Transverse colon (tissue), 4 donors: Measurements from ENCODE around the gene PMP22. TPM values are rescaled to one million over a fixed set of nuclear protein-coding genes. Genes with fewer than 3 reads are reported as not detected.

ENCODE experiments used
- DNase-seq: peaks from one replicate; pipeline ENCODE4 v3.0.0-alpha.2; 2019
- H3K27ac ChIP-seq, 4 donors: fragments of 200-600 bp; sonication (generic); 2 replicates each; pipeline ENCODE4 v1.5.1; 2016 to 2018; ENCODE audit warnings: inconsistent platforms in 4 of 4
- H3K27me3 ChIP-seq: fragments of 200-600 bp; sonication (generic); 2 replicates; pipeline ENCODE4 v1.5.1; 2017; ENCODE audit warnings: inconsistent platforms
- H3K36me3 ChIP-seq, 4 donors: fragments of 200-600 bp; sonication (generic); 2 replicates each; pipeline ENCODE4 v1.5.1; 2017 to 2019; ENCODE audit warnings: inconsistent platforms in 4 of 4
- H3K4me1 ChIP-seq, 4 donors: fragments of 200-600 bp; sonication (generic); 2 replicates each; pipeline ENCODE4 v1.5.1; 2017 to 2020; ENCODE audit warnings: inconsistent platforms in 4 of 4
- H3K4me3 ChIP-seq, 4 donors: fragments of 200-600 bp; sonication (generic); 1 replicate in 1 of 4; 2 replicates in 3 of 4; pipeline versions ENCODE4 v1.5.1 to v1.6.1; 2017 to 2019; ENCODE audit warnings: inconsistent platforms in 4 of 4
- H3K9me3 ChIP-seq, 2 donors: fragments of 200-600 bp; sonication (generic); 2 replicates each; pipeline ENCODE4 v1.5.1; 2017 to 2019; ENCODE audit warnings: inconsistent platforms in 2 of 2
- EP300 ChIP-seq: sonication (generic); formaldehyde crosslinking; IDR thresholded peaks from one replicate; pipeline ENCODE4 v1.6.1; 2017; ENCODE audit warnings: antibody characterized with exemption, low read depth
- POLR2A ChIP-seq: fragments of 450-650 bp; IDR thresholded peaks from one replicate; pipeline ENCODE4 v1.6.1; 2016; ENCODE audit warnings: antibody characterized with exemption, mild to moderate bottlenecking, moderate library complexity
- POLR2AphosphoS5 ChIP-seq, 3 donors: sonication (generic); formaldehyde crosslinking; IDR thresholded peaks; one replicate each; pipeline ENCODE4 v1.6.1; 2016; ENCODE audit warnings: antibody characterized with exemption in 3 of 3
- WGBS, 2 donors: methylation state at CpG; one replicate each; pipeline ENCODE4 v1.1.5; 2018; ENCODE audit warnings: low coverage in 1 of 2; 5-methylcytosine and 5-hydroxymethylcytosine counted together
- in situ Hi-C, 4 donors: fragments of 200-750 bp; cut with MboI; loops; one replicate each; pipeline versions ENCODE4 v1.15.0 to v1.15.1; 2017; ENCODE audit warnings: low sequenced_read_pairs in 3 of 4, low pct_ligation_motif_present in 1 of 4, low pct_unique_long_range_greater_than_20kb in 1 of 4
- intact Hi-C: fragments of 100-400 bp; cut with DNase I; formaldehyde crosslinking; loops from one replicate; pipeline ENCODE4 v1.15.1; 2023; ENCODE audit warnings: low total_unique reads
- total RNA-seq, 4 donors: library from RNA; depleted of rRNA; stranded (reverse); fragments of >200 nt; gene quantifications; one replicate each; pipeline ENCODE4 v1.1.0, GENCODE V29; 2016
- TF ChIP-seq, protein P1 (sequence below), 5 experiments: fragments of 200-600 bp in 3 of 5; fragments of 450-650 bp in 2 of 5; sonication (generic) in 3 of 5; IDR thresholded peaks; 1 replicate in 2 of 5; 2 replicates in 3 of 5; pipeline ENCODE4 v1.5.1; 2016 to 2017; ENCODE audit warnings: antibody characterized with exemption in 5 of 5, inconsistent platforms in 3 of 5, mild to moderate bottlenecking in 2 of 5, moderate library complexity in 1 of 5

The PMP22 gene
- total RNA-seq, 4 donors from 2014 or later = 23.9 to 70.9 (median 49.1) TPM

DNA sequence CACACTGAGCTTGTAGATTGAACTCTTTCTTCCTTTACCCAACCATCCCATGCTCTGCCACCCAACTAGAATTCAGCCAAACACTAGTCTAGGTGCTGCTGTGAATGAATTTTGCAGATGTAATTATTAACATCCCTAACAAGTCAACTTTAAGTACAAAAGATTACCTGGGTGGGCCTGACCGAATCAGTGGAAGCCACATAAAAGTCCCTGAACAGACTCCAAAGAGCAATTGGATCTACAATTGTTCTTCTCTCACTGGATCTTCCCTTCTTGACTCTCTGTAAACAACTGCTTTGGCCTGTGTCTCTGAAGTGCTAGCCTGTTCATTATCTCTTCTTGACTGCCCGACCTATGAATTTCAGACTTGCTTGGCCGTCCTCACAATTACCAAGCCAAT lies 67.9 kb downstream of the PMP22 start:
- in situ Hi-C loops = no loop called here
- H3K4me1 ChIP-seq = no peaks in the 10 kb centered on the region
- TF ChIP-seq POLR2A = no peak
- no peak for TF ChIP-seq EP300
- TF ChIP-seq, protein P1, sequence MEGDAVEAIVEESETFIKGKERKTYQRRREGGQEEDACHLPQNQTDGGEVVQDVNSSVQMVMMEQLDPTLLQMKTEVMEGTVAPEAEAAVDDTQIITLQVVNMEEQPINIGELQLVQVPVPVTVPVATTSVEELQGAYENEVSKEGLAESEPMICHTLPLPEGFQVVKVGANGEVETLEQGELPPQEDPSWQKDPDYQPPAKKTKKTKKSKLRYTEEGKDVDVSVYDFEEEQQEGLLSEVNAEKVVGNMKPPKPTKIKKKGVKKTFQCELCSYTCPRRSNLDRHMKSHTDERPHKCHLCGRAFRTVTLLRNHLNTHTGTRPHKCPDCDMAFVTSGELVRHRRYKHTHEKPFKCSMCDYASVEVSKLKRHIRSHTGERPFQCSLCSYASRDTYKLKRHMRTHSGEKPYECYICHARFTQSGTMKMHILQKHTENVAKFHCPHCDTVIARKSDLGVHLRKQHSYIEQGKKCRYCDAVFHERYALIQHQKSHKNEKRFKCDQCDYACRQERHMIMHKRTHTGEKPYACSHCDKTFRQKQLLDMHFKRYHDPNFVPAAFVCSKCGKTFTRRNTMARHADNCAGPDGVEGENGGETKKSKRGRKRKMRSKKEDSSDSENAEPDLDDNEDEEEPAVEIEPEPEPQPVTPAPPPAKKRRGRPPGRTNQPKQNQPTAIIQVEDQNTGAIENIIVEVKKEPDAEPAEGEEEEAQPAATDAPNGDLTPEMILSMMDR (IDR thresholded peaks at IDR 0.05) = no peak
- no peak for TF ChIP-seq POLR2AphosphoS5 (IDR thresholded peaks at IDR 0.05)
- H3K9me3 ChIP-seq = peaks cover 5 to 16% of the 10 kb centered on the region in 2 donors
- no peak overlapping the region for H3K4me3 ChIP-seq
- intact Hi-C loops = no loop called here
- no peaks in the 10 kb centered on the region for H3K36me3 ChIP-seq
- H3K27ac ChIP-seq = no peak overlapping the region
- WGBS, 2 donors = 88 to 96% methylated on average over 2 to 3 of the region's 3 CpGs
- H3K27me3 ChIP-seq = no peaks in the 10 kb centered on the region
- DNase-seq = no peak

DNA sequence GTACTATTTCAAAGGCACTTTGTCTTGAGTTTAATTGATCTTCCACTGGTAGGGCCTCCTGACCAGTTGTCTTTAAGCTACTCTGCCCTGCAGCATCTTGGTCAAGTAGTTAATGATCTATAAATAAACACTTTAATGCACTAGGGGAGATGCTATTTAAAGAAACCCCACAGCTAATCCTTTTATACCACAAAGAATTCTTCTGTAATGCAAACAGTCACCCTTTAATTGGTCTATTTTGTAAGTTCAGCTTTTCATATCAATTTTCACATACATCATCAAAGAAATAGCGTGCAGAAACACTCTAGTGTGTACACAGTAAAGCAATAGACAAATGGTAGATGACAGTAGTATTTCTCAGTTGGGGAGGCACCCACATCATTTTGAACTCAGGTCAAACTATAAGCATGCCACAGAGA lies 70.3 kb downstream of the PMP22 start:
- H3K4me1 ChIP-seq = no peaks in the 10 kb centered on the region
- TF ChIP-seq EP300 (no peak), POLR2A (no peak), POLR2AphosphoS5 (IDR thresholded peaks at IDR 0.05) (no peak)
- TF ChIP-seq, protein P1 (IDR thresholded peaks at IDR 0.05) = no peak
- no peak for DNase-seq
- H3K27ac ChIP-seq = no peak overlapping the region
- H3K4me3 ChIP-seq = no peak overlapping the region
- intact Hi-C loops (no loop called here), in situ Hi-C loops (no loop called here)
- H3K36me3 ChIP-seq = no peaks in the 10 kb centered on the region
- H3K27me3 ChIP-seq = no peaks in the 10 kb centered on the region
- H3K9me3 ChIP-seq = peaks cover 0 to 3% of the 10 kb centered on the region in 2 donors
- WGBS, 2 donors = 29 to 47% methylated on average over 1 of the region's 1 CpG

DNA sequence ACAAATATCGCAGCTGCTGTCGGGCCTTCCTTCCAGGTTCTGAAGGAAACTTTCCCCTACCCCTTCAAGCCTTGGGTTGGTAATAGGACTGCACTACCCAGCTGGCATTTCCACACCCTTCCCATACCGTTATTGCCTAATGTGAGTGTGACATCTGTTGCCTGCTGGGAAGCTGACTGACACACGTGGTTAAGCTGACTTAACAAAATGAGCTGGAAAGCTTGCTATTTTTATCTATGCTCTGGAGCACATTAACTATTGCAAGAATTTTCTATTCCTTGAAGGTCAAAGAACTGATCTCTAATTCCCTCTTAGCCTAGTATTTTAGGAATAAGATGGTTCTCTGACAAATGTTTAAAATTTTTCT lies 79.5 kb downstream of the PMP22 start:
- intact Hi-C loops (no loop called here), in situ Hi-C loops (no loop called here)
- Histone ChIP-seq H3K4me3 (no peak overlapping the region), H3K9me3 (no peaks in the 10 kb centered on the region), H3K4me1 (no peaks in the 10 kb centered on the region), H3K27me3 (no peaks in the 10 kb centered on the region), H3K36me3 (no peaks in the 10 kb centered on the region), H3K27ac (no peak overlapping the region)
- TF ChIP-seq POLR2AphosphoS5 (IDR thresholded peaks at IDR 0.05) (peak; percentile 33 to 64 (median 35)), POLR2A (no peak)
- TF ChIP-seq, protein P1 (IDR thresholded peaks at IDR 0.05) = no peak
- DNase-seq = peak; percentile 14
- 33 to 52% methylated on average over 4 of the region's 4 CpGs for WGBS, 2 donors

DNA sequence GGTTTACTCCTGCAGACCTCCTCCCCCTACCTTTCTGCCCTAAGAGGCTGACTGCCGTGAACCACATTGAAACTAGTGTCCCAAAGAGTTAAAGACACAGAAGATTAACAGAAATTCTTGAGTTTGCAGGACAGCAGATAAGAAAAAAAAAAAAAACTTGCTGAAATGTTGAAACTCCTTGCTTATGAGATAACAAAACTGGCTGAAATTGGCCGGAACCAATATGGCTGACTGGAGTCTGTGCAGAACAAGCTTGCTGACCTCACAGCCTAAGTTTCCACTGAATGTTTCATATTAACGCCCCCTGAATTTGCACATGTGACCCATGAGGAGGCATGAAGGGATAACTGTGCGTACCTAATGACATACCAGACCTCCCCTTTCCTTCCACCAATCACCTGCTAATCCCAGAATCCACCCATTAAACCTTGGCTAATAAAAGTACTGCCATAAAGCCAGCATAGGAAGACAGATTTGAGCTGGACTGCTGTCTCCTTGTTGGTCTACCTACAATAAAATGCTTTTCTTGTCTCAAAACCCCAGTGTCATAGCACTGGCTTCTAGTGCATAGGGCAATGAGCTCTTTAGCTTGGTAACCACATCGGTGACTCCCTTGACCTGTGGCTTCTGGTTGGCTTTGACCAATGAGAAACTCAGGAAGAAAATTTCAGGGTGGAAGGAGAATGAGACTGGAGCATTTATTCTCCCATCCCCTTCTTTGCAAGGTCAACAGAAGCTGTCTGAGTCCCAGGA lies 80.1 kb downstream of the PMP22 start:
- 77 to 90% methylated on average over 2 to 5 of the region's 5 CpGs for WGBS, 2 donors
- Histone ChIP-seq H3K4me1 (no peaks in the 10 kb centered on the region), H3K36me3 (no peaks in the 10 kb centered on the region), H3K27me3 (no peaks in the 10 kb centered on the region), H3K9me3 (no peaks in the 10 kb centered on the region), H3K4me3 (no peak overlapping the region), H3K27ac (no peak overlapping the region)
- intact Hi-C loops = no loop called here
- TF ChIP-seq POLR2A (no peak), POLR2AphosphoS5 (IDR thresholded peaks at IDR 0.05) (no peak), EP300 (no peak)
- TF ChIP-seq, protein P1 (IDR thresholded peaks at IDR 0.05) = no peak
- DNase-seq = no peak
- in situ Hi-C loops = no loop called here
